Type B pancreatic cell (in vitro differentiated cells): ENCODE data around the gene DNAH7. TPM values are rescaled to one million over a fixed set of nuclear protein-coding genes. Genes with fewer than 3 reads are reported as not detected.

Experiments used
- DNase-seq: peaks from one replicate; pipeline ENCODE4 v3.0.0; 2021; ENCODE audit warnings: mixed read lengths; ENCODE audit not compliant: unreplicated experiment; ENCODE audit errors: extremely low spot score
- H3K27ac Mint-ChIP-seq: 2 replicates; pipeline ENCODE4 v1.8.0; 2021; ENCODE audit warnings: mild to moderate bottlenecking, mixed read lengths
- H3K27me3 Mint-ChIP-seq: 2 replicates; pipeline ENCODE4 v1.8.0; 2021; ENCODE audit warnings: mixed read lengths
- H3K36me3 Mint-ChIP-seq: 2 replicates; pipeline ENCODE4 v1.8.0; 2021; ENCODE audit warnings: mixed read lengths
- H3K4me1 Mint-ChIP-seq: one replicate; pipeline ENCODE4 v1.8.0; 2021; ENCODE audit warnings: mixed read lengths; ENCODE audit not compliant: unreplicated experiment
- H3K4me3 Mint-ChIP-seq: 2 replicates; pipeline ENCODE4 v1.8.0; 2021; ENCODE audit warnings: mild to moderate bottlenecking, mixed read lengths
- H3K9me3 Mint-ChIP-seq: 2 replicates; pipeline ENCODE4 v1.8.0; 2021; ENCODE audit warnings: mixed read lengths
- CTCF ChIP-seq: fragments of 200-600 bp; sonication (generic); conservative IDR thresholded peaks from 2 replicates; pipeline ENCODE4 v1.5.0; 2021; ENCODE audit warnings: antibody characterized with exemption, mild to moderate bottlenecking
- total RNA-seq: library from RNA; stranded (reverse); gene quantifications from 2 replicates; pipeline ENCODE4 v1.2.1, GENCODE V29; 2021; ENCODE audit warnings: low replicate concordance

Gene DNAH7
- total RNA-seq, 1 donor from 2014 or later, result 7.5 TPM

- no peaks in the 10 kb centered on the region for H3K9me3 Mint-ChIP-seq
- no peak for TF ChIP-seq CTCF
- H3K27ac Mint-ChIP-seq, result no peak overlapping the region
- peaks cover 5% of the 10 kb centered on the region for H3K4me1 Mint-ChIP-seq
- H3K4me3 Mint-ChIP-seq, result no peak overlapping the region
- no peaks in the 10 kb centered on the region for H3K27me3 Mint-ChIP-seq
- H3K36me3 Mint-ChIP-seq, result no peaks in the 10 kb centered on the region
- no peak for DNase-seq
Measured at GRCh38 chr2:196076778-196077568, 8.3 kb upstream of the DNAH7 start.

GRCh38 chr2:196075196-196075595 lies 6.6 kb upstream of the DNAH7 start:
- TF ChIP-seq CTCF, result no peak
- H3K36me3 Mint-ChIP-seq, result no peaks in the 10 kb centered on the region
- H3K4me1 Mint-ChIP-seq, result peaks cover 5% of the 10 kb centered on the region
- no peak overlapping the region for H3K27ac Mint-ChIP-seq
- no peaks in the 10 kb centered on the region for H3K9me3 Mint-ChIP-seq
- H3K4me3 Mint-ChIP-seq, result no peak overlapping the region
- H3K27me3 Mint-ChIP-seq, result no peaks in the 10 kb centered on the region
- DNase-seq, result no peak

- DNase-seq, result no peak
- Mint-ChIP-seq H3K9me3 (no peaks in the 10 kb centered on the region), H3K4me3 (no peak overlapping the region), H3K4me1 (peaks cover 5% of the 10 kb centered on the region), H3K36me3 (no peaks in the 10 kb centered on the region), H3K27me3 (no peaks in the 10 kb centered on the region), H3K27ac (no peak overlapping the region)
- no peak for TF ChIP-seq CTCF
Measured at GRCh38 chr2:196074631-196075030, 6.0 kb upstream of the DNAH7 start.

- H3K36me3 Mint-ChIP-seq, result no peaks in the 10 kb centered on the region
- H3K27me3 Mint-ChIP-seq, result peaks cover 3% of the 10 kb centered on the region
- TF ChIP-seq CTCF, result no peak
- H3K4me1 Mint-ChIP-seq, result peaks cover 5% of the 10 kb centered on the region
- no peak overlapping the region for H3K4me3 Mint-ChIP-seq
- H3K9me3 Mint-ChIP-seq, result no peaks in the 10 kb centered on the region
- no peak for DNase-seq
- no peak overlapping the region for H3K27ac Mint-ChIP-seq
Measured at GRCh38 chr2:196073521-196073920, 4.9 kb upstream of the DNAH7 start.

- Mint-ChIP-seq H3K27ac (no peak overlapping the region), H3K4me3 (peak overlapping the region; percentile 82), H3K9me3 (no peaks in the 10 kb centered on the region), H3K36me3 (no peaks in the 10 kb centered on the region), H3K27me3 (peaks cover 7% of the 10 kb centered on the region), H3K4me1 (peaks cover 6% of the 10 kb centered on the region)
- peak; percentile 43 for TF ChIP-seq CTCF
- no peak for DNase-seq
Measured at GRCh38 chr2:196067088-196067382, 1.6 kb downstream of the DNAH7 start.
